ENCODE measurements around the gene OPA1. TPM values are rescaled to one million over a fixed set of nuclear protein-coding genes. Genes with fewer than 3 reads are reported as not detected.

The OPA1 gene
- total and polyA plus RNA-seq, 11 donors = 23.0 to 215 (median 106) TPM

DNA sequence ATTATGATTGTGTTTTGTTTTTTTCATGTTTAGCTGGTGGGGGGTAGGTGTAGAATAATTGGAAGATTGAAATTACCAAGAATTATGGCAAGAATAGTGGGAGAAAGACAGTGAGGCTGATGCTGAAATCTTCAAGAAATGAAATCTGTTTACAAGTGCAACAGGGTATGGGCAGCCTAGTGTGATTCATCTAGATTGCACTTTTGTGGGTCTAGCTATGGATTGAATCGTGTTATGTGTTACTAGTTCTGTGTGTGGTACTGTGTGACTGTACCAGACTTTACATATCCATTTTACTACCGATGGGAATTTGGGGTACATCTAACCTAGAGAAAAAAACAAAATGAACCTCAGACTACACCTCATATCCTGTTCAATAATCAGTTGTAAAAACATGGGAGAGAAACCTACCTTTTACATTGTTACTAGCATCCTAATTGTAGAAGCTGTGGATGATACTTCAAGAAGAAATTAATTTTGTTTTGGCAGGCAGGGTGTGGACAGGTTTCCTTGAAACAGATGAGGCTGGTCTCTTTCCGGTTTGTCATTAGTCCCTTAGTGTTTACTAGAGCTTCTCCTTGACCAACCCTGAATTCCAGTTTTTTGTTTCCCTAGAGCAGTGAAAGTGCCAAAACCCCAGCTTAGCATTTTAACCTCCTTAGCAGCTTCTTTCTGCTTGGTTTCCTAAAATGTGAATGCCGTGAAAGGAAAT is 47.9 kb downstream of the OPA1 start:
- no peak for TF ChIP-seq CTCF (IDR thresholded peaks at IDR 0.05)
- no peak for TF ChIP-seq POLR2A (IDR thresholded peaks at IDR 0.05)
- WGBS, 4 donors = 83 to 90% (median 89%) methylated on average over 4 of the region's 4 CpGs
- ATAC-seq = no peak

DNA sequence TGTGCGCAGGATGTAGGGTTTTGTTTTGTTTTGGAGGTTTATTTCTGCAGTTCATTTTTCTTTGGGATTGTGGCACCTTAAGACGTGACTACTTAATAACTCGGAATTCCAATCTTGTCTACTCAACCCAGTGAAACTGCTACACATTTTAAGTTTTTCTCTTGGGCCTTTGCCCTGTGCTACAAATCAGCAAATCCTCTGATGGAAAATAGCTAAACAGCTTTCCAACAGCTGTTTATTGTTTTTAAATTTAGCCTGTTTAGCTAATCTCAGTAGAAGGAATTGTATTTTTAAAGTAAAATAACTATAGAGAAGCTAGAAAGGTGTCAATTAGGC is 48.4 kb downstream of the OPA1 start:
- no peak for DNase-seq
- H3K9me3 ChIP-seq = no peaks in the 10 kb centered on the region
- H3K27ac ChIP-seq = no peak overlapping the region
- no peak for ATAC-seq
- 86 to 90% (median 87%) methylated on average over 3 of the region's 3 CpGs for WGBS, 4 donors
- H3K36me3 ChIP-seq = peaks cover 0 to 98% (median 88%) of the 10 kb centered on the region in 9 donors
- TF ChIP-seq CTCF (IDR thresholded peaks at IDR 0.05) (no peak), POLR2A (IDR thresholded peaks at IDR 0.05) (no peak)
- H3K4me3 ChIP-seq = no peak overlapping the region
- no peaks in the 10 kb centered on the region for H3K27me3 ChIP-seq
- intact Hi-C loops (cut with DNase I) = no loop called here
- peaks cover 0 to 17% (median 4%) of the 10 kb centered on the region in 12 donors for H3K4me1 ChIP-seq

More for the DNA sequence above, 47.9 kb downstream of the OPA1 start:
- peaks cover 0 to 98% (median 88%) of the 10 kb centered on the region in 9 donors for H3K36me3 ChIP-seq
- H3K4me1 ChIP-seq = peaks cover 0 to 17% (median 4%) of the 10 kb centered on the region in 12 donors
- intact Hi-C loops (cut with DNase I) = no loop called here
- H3K9me3 ChIP-seq = no peaks in the 10 kb centered on the region
- no peak for DNase-seq
- no peaks in the 10 kb centered on the region for H3K27me3 ChIP-seq
- H3K27ac ChIP-seq = no peak overlapping the region
- H3K4me3 ChIP-seq = no peak overlapping the region

- ATAC-seq = peak in 2 of 4 donors; percentile 20 to 52
- TF ChIP-seq CTCF (IDR thresholded peaks at IDR 0.05) = no peak
- no peaks in the 10 kb centered on the region for H3K9me3 ChIP-seq
- H3K4me1 ChIP-seq = peaks cover 0 to 19% (median 1%) of the 10 kb centered on the region in 12 donors
- WGBS, 4 donors = 46 to 64% (median 60%) methylated on average over 6 of the region's 6 CpGs
- H3K27ac ChIP-seq = peak overlapping the region in 2 of 12 donors; percentile 3 to 5
- intact Hi-C loops (cut with DNase I) = no loop called here
- DNase-seq = no peak
- no peaks in the 10 kb centered on the region for H3K27me3 ChIP-seq
- H3K36me3 ChIP-seq = peaks cover 0 to 98% (median 92%) of the 10 kb centered on the region in 9 donors
- no peak overlapping the region for H3K4me3 ChIP-seq
Observed at GRCh38 chr3:193645806-193646205, 52.8 kb downstream of the OPA1 start.

GRCh38 chr3:193648542-193649076 is 55.6 kb downstream of the OPA1 start:
- no peaks in the 10 kb centered on the region for H3K27me3 ChIP-seq
- no peak overlapping the region for H3K4me3 ChIP-seq
- ATAC-seq (no peak), DNase-seq (no peak)
- no peak overlapping the region for H3K27ac ChIP-seq
- peaks cover 0 to 98% (median 78%) of the 10 kb centered on the region in 9 donors for H3K36me3 ChIP-seq
- TF ChIP-seq POLR2A (IDR thresholded peaks at IDR 0.05) = no peak
- no peak for TF ChIP-seq CTCF (IDR thresholded peaks at IDR 0.05)
- 84 to 90% (median 87%) methylated on average over 2 of the region's 2 CpGs for WGBS, 4 donors
- peaks cover 0 to 19% (median 1%) of the 10 kb centered on the region in 12 donors for H3K4me1 ChIP-seq
- intact Hi-C loops (cut with DNase I) = no loop called here
- H3K9me3 ChIP-seq = no peaks in the 10 kb centered on the region
